Measurements from ENCODE around the gene SOAT2. TPM values are rescaled to one million over a fixed set of nuclear protein-coding genes. Genes with fewer than 3 reads are reported as not detected.
A peak's percentile ranks its signal among the peaks of the same experiment; 100 is the strongest.
"Not testable (repeated sequence)": the region's sequence is repeated elsewhere in the genome, so short reads cannot be mapped to it uniquely, and the experiment has no call there.

Gene SOAT2
- total RNA-seq, 6 experiments from 2014 or later: 0.62 to 3.4 (median 0.99) TPM

DNA sequence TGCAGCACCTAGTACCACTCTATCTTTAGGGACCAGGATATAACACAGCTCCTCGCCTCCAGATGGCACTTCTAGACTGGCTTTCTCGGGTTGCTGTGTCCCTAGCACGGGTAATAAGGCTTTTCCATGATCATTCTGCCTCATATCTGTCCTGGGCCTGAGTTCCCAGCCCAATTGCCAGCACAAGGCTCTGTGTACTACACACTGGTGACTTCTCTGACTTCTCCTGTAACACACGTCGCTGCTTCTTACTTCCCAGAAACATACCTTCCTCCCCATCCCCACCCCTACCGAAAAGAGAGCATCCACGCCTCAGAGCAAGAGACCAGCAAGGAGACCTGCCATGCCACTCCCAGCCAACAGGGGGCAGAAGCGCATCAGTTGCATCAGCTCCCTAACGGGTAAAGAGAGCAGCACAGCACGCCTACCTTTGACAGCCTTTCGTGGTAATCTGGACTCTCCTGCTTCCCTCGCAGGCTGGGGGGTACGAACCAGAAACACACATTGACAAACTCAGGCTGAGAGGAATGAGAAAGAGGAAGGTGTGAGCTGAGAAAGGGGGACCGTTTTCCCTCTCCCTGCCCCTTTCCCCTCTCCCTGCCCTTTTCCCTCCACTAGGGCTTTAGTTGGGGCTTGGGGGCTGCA, 56.0 kb downstream of the SOAT2 start:
- peak; percentile 81 to 89 (median 87) for DNase-seq
- no peak for TF ChIP-seq POLR2A (IDR thresholded peaks at IDR 0.05)
- TF ChIP-seq, protein P1, sequence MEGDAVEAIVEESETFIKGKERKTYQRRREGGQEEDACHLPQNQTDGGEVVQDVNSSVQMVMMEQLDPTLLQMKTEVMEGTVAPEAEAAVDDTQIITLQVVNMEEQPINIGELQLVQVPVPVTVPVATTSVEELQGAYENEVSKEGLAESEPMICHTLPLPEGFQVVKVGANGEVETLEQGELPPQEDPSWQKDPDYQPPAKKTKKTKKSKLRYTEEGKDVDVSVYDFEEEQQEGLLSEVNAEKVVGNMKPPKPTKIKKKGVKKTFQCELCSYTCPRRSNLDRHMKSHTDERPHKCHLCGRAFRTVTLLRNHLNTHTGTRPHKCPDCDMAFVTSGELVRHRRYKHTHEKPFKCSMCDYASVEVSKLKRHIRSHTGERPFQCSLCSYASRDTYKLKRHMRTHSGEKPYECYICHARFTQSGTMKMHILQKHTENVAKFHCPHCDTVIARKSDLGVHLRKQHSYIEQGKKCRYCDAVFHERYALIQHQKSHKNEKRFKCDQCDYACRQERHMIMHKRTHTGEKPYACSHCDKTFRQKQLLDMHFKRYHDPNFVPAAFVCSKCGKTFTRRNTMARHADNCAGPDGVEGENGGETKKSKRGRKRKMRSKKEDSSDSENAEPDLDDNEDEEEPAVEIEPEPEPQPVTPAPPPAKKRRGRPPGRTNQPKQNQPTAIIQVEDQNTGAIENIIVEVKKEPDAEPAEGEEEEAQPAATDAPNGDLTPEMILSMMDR (IDR thresholded peaks at IDR 0.05): peak; percentile 94 to 99 (median 96)
- Histone ChIP-seq H3K27ac (peak overlapping the region in 1 of 3 donors; percentile 60), H3K4me3 (no peak overlapping the region), H3K4me1 (peaks cover 0 to 56% (median 23%) of the 10 kb centered on the region in 4 donors), H3K9me3 (no peaks in the 10 kb centered on the region), H3K36me3 (peaks cover 0 to 3% (median 0%) of the 10 kb centered on the region in 4 donors), H3K27me3 (no peaks in the 10 kb centered on the region)
- ATAC-seq: peak; percentile 82 to 94 (median 92)
- 3% methylated on average over 14 of the region's 14 CpGs for WGBS (ENCODE audit: insufficient coverage, low coverage, low lambda C conversion rate, missing lambda C conversion rate)
- intact Hi-C loops (cut with DNase I): loop anchor here in 1 of 2 donors (5.0 kb wide), 1 partner anchor 38 kb away; no protein-coding TSS in a partner anchor

DNA sequence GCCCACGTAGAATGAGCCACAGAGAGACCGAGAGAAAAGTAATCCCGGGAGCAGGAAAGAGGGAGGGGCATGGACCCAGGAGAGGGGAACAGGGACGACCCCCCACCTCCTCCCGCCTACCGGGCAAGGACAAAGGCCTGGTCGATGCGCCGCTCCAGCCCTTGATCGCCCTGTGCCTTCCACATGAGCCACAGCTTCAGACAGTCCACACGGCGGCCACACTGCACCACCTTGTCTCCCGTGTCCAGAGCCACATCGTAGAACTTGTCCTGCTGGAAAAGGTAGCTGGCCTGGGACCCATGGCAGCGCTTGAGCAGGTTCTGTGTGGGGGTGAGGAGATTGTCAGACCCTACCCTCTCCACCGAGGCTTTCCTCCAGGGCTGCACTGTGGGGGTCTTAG, 56.7 kb downstream of the SOAT2 start:
- peak in 3 of 4 donors; percentile 24 to 43 (median 29) for ATAC-seq
- H3K4me1 ChIP-seq: peaks cover 0 to 56% (median 23%) of the 10 kb centered on the region in 4 donors
- WGBS (ENCODE audit: insufficient coverage, low coverage, low lambda C conversion rate, missing lambda C conversion rate): 53% methylated on average over 15 of the region's 16 CpGs

DNA sequence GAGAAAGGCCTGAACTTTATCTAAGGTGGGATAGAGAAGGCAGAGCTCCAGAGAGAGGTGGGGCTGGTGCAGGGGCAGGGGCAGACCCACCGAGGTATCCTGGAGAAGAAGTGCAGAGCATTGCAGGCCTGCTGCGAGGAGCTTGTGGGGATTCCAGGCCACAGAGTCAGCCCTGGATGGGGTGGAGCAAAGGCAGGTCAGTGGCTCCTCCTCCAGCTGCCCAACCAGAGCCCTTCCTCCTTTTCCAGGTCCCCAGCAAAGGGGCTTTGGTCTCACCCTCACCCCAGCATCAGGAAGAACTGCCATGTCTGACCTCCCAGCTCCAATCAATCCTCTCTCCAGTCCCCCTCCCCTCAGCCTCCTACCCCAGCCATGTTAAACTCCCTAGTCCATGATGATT, 57.4 kb downstream of the SOAT2 start:
- TF ChIP-seq, protein P1 (IDR thresholded peaks at IDR 0.05): no peak
- TF ChIP-seq POLR2A (IDR thresholded peaks at IDR 0.05): no peak
- DNase-seq: no peak
- H3K27ac ChIP-seq: no peak overlapping the region
- H3K4me1 ChIP-seq: peaks cover 0 to 56% (median 23%) of the 10 kb centered on the region in 4 donors
- ATAC-seq: peak in 3 of 4 donors; percentile 5 to 22 (median 17)
- no peak overlapping the region for H3K4me3 ChIP-seq
- H3K27me3 ChIP-seq: no peaks in the 10 kb centered on the region
- intact Hi-C loops (cut with DNase I): loop anchor here in 1 of 2 donors (5.0 to 10.0 kb wide), 2 partner anchors 37 to 96 kb away; no protein-coding TSS in a partner anchor
- H3K9me3 ChIP-seq: no peaks in the 10 kb centered on the region
- H3K36me3 ChIP-seq: peaks cover 0 to 4% (median 0%) of the 10 kb centered on the region in 4 donors
- 20% methylated on average over 1 of the region's 2 CpGs for WGBS (ENCODE audit: insufficient coverage, low coverage, low lambda C conversion rate, missing lambda C conversion rate)

More for the DNA sequence above, 56.7 kb downstream of the SOAT2 start:
- no peaks in the 10 kb centered on the region for H3K27me3 ChIP-seq
- no peaks in the 10 kb centered on the region for H3K9me3 ChIP-seq
- TF ChIP-seq POLR2A (IDR thresholded peaks at IDR 0.05): no peak
- TF ChIP-seq, protein P1 (IDR thresholded peaks at IDR 0.05): no peak
- H3K4me3 ChIP-seq: no peak overlapping the region
- intact Hi-C loops (cut with DNase I): loop anchor here (5.0 to 10.0 kb wide), 2 partner anchors 37 to 95 kb away; no protein-coding TSS in a partner anchor
- peak in 1 of 3 donors; percentile 60 for DNase-seq
- no peak overlapping the region for H3K27ac ChIP-seq
- H3K36me3 ChIP-seq: peaks cover 0 to 4% (median 0%) of the 10 kb centered on the region in 4 donors

DNA sequence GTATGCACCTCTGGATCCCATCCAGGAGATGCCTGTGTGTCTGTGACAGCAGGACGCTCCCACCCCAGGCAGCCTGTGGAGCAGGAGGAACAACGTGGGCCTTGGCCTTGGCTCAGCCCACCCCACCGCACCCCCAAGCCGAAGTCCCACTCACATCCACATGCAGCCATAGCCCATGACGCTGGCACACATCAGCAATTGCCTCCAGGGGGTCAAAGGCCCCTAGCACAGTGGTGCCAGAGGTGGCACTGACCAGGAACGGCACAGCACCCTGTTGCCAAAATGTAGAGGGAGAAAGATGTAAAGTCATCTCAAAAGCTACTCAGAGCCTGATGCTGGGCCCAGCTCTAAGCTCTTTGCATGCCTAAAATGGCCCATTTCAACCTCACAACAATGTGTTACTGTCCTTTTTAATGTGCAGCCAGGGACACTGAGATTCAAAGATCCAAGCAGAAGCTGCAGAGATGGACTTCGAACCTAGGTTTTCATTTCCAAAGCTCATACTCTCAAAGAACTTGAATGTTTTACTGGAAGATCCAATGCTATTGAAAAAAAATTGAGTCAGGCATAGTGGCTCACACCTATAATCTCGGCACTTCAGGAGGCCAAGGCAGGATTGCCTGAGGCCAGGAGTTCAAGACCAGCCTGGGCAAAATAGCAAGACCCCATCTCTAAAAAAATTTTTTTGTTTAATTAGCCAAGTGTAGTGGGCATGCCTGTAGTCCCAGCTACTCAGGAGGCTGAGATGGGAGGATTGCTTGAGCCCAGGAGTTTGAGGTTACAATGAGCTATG, 58.0 kb downstream of the SOAT2 start:
- Histone ChIP-seq H3K36me3 (peaks cover 0 to 4% (median 0%) of the 10 kb centered on the region in 4 donors), H3K27ac (peak overlapping the region in 1 of 3 donors; percentile 37), H3K27me3 (no peaks in the 10 kb centered on the region), H3K9me3 (no peaks in the 10 kb centered on the region), H3K4me3 (no peak overlapping the region), H3K4me1 (peaks cover 0 to 56% (median 23%) of the 10 kb centered on the region in 4 donors)
- no peak for TF ChIP-seq POLR2A (IDR thresholded peaks at IDR 0.05)
- intact Hi-C loops (cut with DNase I): loop anchor here in 1 of 2 donors (5.0 to 10.0 kb wide), 2 partner anchors 36 to 97 kb away; no protein-coding TSS in a partner anchor
- ATAC-seq (peak in 3 of 4 donors; percentile 2 to 42 (median 11)), DNase-seq (peak in 1 of 3 donors; percentile 65)
- WGBS (ENCODE audit: insufficient coverage, low coverage, low lambda C conversion rate, missing lambda C conversion rate): 25% methylated on average over 2 of the region's 8 CpGs

DNA sequence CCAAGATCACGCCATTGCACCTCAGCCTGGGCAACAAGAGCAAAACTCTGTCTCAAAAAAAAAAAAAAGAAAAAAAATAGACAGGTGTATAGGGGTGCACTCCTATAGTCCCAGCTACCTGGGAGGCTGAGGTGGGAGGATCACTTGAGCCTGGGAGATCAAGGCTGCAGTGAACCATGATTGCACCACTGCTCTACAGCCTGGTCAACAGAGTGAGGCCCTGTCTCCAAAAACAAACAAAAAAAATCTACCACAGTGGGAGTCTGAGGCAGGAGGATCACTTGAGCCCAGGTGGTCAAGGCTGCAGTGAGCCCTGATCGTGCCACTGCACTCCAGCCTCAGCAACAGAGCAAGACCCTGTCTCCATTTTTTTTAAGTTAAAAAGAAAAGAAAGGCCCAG, 59.7 kb downstream of the SOAT2 start:
- H3K4me3 ChIP-seq, H3K9me3 ChIP-seq, H3K27ac ChIP-seq, DNase-seq, H3K36me3 ChIP-seq, H3K27me3 ChIP-seq, ATAC-seq: not testable (repeated sequence)
- intact Hi-C loops (cut with DNase I): loop anchor here in 1 of 2 donors (5.0 to 10.0 kb wide), 2 partner anchors 34 to 98 kb away; no protein-coding TSS in a partner anchor
- H3K4me1 ChIP-seq: peaks cover 0 to 45% (median 19%) of the 10 kb centered on the region in 4 donors
- 100% methylated on average over 1 of the region's 2 CpGs for WGBS (ENCODE audit: insufficient coverage, low coverage, low lambda C conversion rate, missing lambda C conversion rate)
